Endothelial cell (in vitro differentiated cells): Measurements from ENCODE around the gene RAD51B. TPM values are rescaled to one million over a fixed set of nuclear protein-coding genes. Genes with fewer than 3 reads are reported as not detected.

Experiments
- DNase-seq: peaks from one replicate; pipeline ENCODE4 v3.0.0; 2021; ENCODE audit warnings: low spot score
- H3K27ac Mint-ChIP-seq: one replicate; pipeline ENCODE4 v1.8.0; 2021; ENCODE audit warnings: mixed read lengths, inconsistent platforms; ENCODE audit not compliant: unreplicated experiment
- H3K27me3 Mint-ChIP-seq: one replicate; pipeline ENCODE4 v1.8.0; 2021; ENCODE audit warnings: mild to moderate bottlenecking, moderate library complexity, mixed read lengths, inconsistent platforms; ENCODE audit not compliant: unreplicated experiment
- H3K36me3 Mint-ChIP-seq: one replicate; pipeline ENCODE4 v1.8.0; 2021; ENCODE audit warnings: mild to moderate bottlenecking, low read depth, mixed read lengths, inconsistent platforms; ENCODE audit not compliant: unreplicated experiment
- H3K4me1 Mint-ChIP-seq: one replicate; pipeline ENCODE4 v1.8.0; 2021; ENCODE audit warnings: mild to moderate bottlenecking, mixed read lengths, inconsistent platforms; ENCODE audit not compliant: unreplicated experiment
- H3K4me3 Mint-ChIP-seq: one replicate; pipeline ENCODE4 v1.8.0; 2021; ENCODE audit warnings: mild to moderate bottlenecking, mixed read lengths, inconsistent platforms; ENCODE audit not compliant: unreplicated experiment
- H3K9me3 Mint-ChIP-seq: one replicate; pipeline ENCODE4 v1.8.0; 2021; ENCODE audit warnings: mixed read lengths, inconsistent platforms; ENCODE audit not compliant: unreplicated experiment
- total RNA-seq: library from RNA; stranded (reverse); fragmentation: NEBNext Ultra II Directional; extraction: Animal tissue kit (Norgen Biotek cat#: 25700); gene quantifications from one replicate; pipeline ENCODE4 v1.2.1, GENCODE V29; 2021; ENCODE audit not compliant: unreplicated experiment
- TF ChIP-seq, protein P1 (sequence below): fragments of 200-600 bp; sonication (generic); IDR thresholded peaks from one replicate; pipeline ENCODE4 v1.5.0; 2021; ENCODE audit warnings: antibody characterized with exemption; ENCODE audit not compliant: unreplicated experiment

Gene RAD51B
- total RNA-seq, 1 donor from 2014 or later = 23.5 TPM

DNA sequence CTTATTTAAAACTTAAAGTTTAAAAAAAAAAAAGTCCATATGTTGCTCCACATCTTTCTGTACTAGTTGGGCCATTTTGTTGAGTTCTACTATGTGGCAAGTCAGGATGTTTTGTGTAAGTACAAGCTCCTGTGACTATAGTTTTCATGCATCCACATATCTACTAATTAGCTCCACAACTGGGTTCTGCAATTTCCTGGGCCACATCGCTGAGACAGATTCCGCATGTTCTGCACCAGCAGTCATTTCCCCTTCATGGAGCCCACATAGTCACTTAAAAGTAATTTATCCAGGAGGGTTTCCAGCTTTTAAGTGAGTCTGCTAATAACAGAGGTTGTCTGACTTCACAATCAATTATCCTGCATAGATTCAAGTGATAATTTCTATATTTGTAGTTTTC, 511.8 kb downstream of the RAD51B start:
- H3K27me3 Mint-ChIP-seq = no peaks in the 10 kb centered on the region
- no peak overlapping the region for H3K4me3 Mint-ChIP-seq
- no peaks in the 10 kb centered on the region for H3K9me3 Mint-ChIP-seq
- no peaks in the 10 kb centered on the region for H3K36me3 Mint-ChIP-seq
- H3K4me1 Mint-ChIP-seq = peaks cover 19% of the 10 kb centered on the region
- TF ChIP-seq, protein P1, sequence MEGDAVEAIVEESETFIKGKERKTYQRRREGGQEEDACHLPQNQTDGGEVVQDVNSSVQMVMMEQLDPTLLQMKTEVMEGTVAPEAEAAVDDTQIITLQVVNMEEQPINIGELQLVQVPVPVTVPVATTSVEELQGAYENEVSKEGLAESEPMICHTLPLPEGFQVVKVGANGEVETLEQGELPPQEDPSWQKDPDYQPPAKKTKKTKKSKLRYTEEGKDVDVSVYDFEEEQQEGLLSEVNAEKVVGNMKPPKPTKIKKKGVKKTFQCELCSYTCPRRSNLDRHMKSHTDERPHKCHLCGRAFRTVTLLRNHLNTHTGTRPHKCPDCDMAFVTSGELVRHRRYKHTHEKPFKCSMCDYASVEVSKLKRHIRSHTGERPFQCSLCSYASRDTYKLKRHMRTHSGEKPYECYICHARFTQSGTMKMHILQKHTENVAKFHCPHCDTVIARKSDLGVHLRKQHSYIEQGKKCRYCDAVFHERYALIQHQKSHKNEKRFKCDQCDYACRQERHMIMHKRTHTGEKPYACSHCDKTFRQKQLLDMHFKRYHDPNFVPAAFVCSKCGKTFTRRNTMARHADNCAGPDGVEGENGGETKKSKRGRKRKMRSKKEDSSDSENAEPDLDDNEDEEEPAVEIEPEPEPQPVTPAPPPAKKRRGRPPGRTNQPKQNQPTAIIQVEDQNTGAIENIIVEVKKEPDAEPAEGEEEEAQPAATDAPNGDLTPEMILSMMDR = no peak
- no peak overlapping the region for H3K27ac Mint-ChIP-seq
- DNase-seq = no peak

DNA sequence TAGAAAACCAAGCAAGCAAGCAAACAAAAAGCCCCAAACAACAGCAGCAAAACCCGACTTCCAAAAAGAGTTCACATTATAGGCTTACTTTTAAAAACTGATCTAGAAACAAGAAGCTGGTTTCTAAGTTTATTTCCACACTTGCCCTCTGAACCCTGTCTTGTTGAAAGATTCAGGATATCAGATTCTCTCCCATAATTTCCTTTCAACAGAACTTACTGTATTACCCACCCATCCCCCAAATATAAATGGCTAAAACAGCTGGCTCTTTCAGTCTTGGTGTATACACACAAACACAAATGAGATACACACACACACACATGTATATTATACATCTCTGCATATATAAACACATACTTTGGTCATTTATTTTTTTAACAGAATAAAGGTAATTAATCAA, 512.4 kb downstream of the RAD51B start:
- no peak for DNase-seq
- no peak overlapping the region for H3K4me3 Mint-ChIP-seq
- H3K27ac Mint-ChIP-seq = no peak overlapping the region
- no peaks in the 10 kb centered on the region for H3K27me3 Mint-ChIP-seq
- H3K4me1 Mint-ChIP-seq = peaks cover 18% of the 10 kb centered on the region
- H3K9me3 Mint-ChIP-seq = no peaks in the 10 kb centered on the region
- TF ChIP-seq, protein P1 = no peak
- no peaks in the 10 kb centered on the region for H3K36me3 Mint-ChIP-seq

DNA sequence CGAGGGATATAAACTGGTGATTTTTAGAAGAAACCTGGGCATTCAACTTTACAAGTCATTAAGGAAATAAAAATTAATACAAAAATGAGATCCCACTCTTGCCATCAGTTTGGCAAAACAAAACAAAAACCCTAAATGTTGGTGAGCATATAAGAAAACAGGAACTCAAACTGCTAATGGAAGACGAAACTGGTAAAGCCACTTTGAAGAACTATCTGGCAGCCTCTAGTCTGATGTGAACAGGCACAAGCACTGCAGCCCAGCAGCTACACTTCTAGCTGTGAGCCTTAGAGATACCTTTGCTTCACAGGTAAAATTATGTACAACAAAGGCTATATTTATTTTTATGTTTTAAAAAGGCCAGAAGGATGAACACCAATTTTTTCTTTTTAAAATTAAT, 513.7 kb downstream of the RAD51B start:
- no peaks in the 10 kb centered on the region for H3K27me3 Mint-ChIP-seq
- TF ChIP-seq, protein P1 = no peak
- no peaks in the 10 kb centered on the region for H3K9me3 Mint-ChIP-seq
- no peak overlapping the region for H3K4me3 Mint-ChIP-seq
- peaks cover 23% of the 10 kb centered on the region for H3K4me1 Mint-ChIP-seq
- DNase-seq = no peak
- no peak overlapping the region for H3K27ac Mint-ChIP-seq
- H3K36me3 Mint-ChIP-seq = no peaks in the 10 kb centered on the region

DNA sequence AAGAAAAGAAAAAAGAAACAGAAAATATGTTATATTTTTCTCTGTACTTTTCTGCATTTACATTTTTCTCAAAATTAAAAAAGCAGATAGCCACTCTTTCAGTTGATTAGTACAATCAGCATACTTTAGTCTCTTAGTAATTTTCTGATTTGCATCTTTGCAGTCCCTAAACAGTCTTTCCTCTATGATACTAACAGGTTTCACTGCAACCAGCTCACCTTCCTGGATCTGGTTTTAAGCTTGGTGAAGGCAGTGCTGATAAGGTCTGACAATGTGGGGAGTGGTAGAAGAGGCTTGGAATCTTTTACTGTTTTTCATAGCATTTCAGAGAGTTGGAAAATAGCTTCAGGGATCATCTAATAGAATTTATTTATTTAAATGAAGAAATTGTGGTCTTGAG, 515.7 kb downstream of the RAD51B start:
- Mint-ChIP-seq H3K9me3 (no peaks in the 10 kb centered on the region), H3K4me3 (no peak overlapping the region)

DNA sequence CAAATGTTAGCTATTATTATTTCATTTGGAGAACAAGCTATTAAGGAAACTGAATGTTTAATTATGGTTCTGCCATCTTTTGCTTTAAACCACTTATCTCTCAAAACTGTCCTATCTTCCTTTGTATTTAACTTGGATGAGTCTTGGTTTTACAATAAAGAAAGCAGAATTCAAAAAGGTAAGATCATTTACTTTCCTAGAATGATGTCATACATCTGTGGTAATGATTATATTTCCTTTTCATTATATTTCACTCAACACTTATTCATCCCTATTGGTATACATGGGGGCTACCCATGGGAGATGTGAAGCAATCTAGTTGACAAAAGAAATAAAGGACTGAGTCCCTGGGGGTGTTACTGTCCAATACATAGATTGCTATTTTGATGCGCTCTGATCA, 516.6 kb downstream of the RAD51B start:
- TF ChIP-seq, protein P1 = no peak
- no peaks in the 10 kb centered on the region for H3K36me3 Mint-ChIP-seq
- H3K27me3 Mint-ChIP-seq = peaks cover 1% of the 10 kb centered on the region

More for the DNA sequence above, 515.7 kb downstream of the RAD51B start:
- H3K27ac Mint-ChIP-seq = no peak overlapping the region
- TF ChIP-seq, protein P1 = no peak
- DNase-seq = no peak
- H3K36me3 Mint-ChIP-seq = no peaks in the 10 kb centered on the region
- H3K27me3 Mint-ChIP-seq = peaks cover under 1% of the 10 kb centered on the region
- H3K4me1 Mint-ChIP-seq = peaks cover 26% of the 10 kb centered on the region

More for the DNA sequence above, 516.6 kb downstream of the RAD51B start:
- H3K4me1 Mint-ChIP-seq = peaks cover 32% of the 10 kb centered on the region
- H3K9me3 Mint-ChIP-seq = no peaks in the 10 kb centered on the region
- DNase-seq = no peak
- no peak overlapping the region for H3K27ac Mint-ChIP-seq
- H3K4me3 Mint-ChIP-seq = no peak overlapping the region
